Hematopoietic multipotent progenitor cell treated with erythropoietin and hydrocortisone succinate and interleukin-3 and kit ligand, for 6 days (in vitro differentiated cells): ENCODE measurements around the gene TUBB1.
A peak's percentile ranks its signal among the peaks of the same experiment; 100 is the strongest.
"Not testable (repeated sequence)": the region's sequence is repeated elsewhere in the genome, so short reads cannot be mapped to it uniquely, and the experiment has no call there.

Source experiments
- DNase-seq: peaks from one replicate; pipeline ENCODE4 v3.0.0-alpha.2; 2015

The TUBB1 gene

DNA sequence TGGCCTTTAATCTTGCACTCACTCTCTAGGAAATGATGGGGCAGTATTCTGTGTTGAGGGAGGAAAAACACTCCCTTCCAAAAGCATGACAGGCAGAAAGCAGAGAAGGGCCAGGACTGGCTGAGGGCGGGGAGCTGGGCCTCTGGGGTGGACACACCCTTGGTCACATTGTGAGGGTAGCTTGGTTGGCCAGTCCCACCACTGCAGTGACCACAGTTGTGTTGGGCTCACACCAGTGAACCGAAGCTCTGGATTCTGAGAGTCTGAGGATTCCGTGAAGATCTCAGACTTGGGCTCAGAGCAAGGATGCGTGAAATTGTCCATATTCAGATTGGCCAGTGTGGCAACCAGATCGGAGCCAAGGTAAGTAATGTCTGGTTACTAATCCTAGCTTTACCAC lies at the start of gene TUBB1:
Gene TUBB1 (plus strand): TSS at position 213 of the 400 bp plus-strand sequence. CDS start 94 bp downstream, at position 307.
- DNase-seq, result peak; percentile 53

DNA sequence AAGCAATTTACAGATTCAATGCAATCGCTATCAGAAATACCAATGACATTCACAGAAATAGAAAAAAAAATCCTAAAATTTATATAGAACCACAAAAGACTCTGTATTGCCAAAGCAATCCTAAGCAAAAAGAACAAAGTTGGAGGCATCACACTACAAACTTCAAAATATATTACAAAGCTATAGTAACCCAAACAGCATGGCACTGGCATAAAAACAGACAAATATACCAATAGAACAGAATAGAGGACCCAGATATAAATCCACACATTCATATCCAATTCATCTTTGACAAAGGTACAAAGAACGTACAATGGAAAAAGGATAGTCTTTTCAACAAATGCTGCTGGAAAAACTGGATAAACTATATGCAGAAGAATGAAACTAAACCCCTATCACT lies 49.8 kb upstream of the TUBB1 start:
- no peak for DNase-seq

DNA sequence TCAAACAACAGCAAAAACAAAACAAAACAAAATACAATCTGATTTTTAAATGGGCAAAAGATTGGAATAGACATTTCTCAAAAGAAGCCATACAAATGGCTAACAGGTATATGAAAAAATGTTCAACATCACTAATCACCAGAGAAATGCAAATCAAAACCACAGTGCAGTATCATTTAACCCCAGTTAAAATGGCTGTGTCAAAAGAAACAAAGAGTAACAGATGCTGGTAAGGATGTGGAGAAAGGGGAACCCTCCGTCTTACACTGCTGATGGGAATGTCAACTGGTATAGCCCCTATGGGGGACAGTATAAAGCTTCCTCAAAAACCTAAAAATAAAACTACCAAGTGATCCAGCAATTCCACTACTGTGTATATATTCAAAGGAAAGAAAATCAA lies 49.1 kb upstream of the TUBB1 start:
- DNase-seq, result no peak

DNA sequence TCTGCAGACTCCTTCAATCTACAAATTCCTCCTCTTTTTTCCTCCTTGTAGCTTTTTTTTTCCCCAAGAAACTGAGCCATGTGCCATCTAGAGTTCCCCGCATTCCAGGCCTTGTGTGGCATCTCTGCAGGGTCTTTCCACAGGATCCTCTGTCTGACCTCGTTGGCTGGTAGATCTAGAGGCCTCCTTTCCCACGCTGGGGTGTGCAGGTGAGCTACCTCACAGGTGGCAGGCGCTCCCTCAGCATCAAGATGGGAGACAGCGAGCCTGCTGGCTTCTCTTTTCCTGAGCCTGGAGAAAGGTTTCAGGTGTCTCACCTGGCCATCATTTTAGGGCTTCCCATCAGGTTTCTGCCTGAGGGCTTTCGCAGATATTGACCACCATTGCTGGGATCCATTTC lies 47.8 kb upstream of the TUBB1 start:
- DNase-seq, result no peak

DNA sequence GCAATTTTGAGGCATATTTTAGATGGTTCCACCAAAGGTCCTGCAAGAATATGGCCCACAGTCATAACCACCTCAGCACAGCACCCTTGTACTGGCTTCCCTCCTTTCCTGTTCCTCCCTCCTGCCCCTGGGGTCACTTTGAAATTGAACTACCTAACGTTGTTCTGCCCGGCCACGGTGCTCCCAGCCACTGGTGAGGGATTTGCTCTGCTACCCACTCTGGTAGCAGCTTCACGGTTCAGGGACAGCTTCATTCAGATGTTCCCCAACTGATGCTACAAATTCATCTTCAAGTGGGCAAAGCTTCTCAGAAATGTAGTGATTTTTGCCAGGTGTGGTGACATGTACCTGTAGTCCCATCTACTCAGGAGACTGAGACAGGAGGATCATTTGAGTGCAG lies 46.0 kb upstream of the TUBB1 start:
- no peak for DNase-seq

DNA sequence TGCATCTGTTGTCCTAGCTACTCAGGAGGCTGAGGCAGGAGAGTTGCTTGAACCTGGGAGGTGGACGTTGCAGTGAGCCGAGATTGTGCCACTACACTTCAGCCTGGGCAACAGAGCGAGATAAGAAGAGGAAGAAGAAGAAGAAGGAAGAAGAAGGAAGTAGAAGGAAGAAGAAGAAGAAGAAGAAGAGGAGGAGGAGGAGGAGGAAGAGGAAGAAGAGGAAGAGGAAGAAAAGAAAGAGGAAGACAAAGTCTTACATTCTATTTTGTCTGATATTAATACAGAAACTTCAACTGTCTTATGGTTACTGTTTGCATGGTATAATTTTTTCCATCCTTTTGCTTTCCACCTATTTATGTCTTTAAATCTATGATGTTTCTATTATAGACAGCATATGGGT lies 45.4 kb upstream of the TUBB1 start:
- no peak for DNase-seq

DNA sequence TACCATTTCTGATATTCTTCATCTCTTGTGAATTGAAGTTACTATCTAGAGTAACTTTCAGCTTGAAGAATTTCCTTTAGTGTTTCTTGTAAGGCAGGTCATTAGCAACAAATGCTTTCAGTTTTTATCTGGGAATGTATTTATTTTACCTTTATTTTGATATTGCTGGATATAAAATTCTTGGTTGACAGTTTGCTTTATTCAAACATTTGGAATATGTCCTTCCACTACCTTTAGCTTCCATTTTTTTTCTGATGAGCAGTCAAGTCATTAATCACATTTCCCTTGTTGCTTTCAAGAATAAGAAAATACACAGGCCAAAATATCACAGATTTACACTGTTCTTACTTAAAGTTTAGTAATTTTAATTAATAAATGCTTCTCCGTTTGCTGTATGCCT lies 43.9 kb upstream of the TUBB1 start:
- no peak for DNase-seq

DNA sequence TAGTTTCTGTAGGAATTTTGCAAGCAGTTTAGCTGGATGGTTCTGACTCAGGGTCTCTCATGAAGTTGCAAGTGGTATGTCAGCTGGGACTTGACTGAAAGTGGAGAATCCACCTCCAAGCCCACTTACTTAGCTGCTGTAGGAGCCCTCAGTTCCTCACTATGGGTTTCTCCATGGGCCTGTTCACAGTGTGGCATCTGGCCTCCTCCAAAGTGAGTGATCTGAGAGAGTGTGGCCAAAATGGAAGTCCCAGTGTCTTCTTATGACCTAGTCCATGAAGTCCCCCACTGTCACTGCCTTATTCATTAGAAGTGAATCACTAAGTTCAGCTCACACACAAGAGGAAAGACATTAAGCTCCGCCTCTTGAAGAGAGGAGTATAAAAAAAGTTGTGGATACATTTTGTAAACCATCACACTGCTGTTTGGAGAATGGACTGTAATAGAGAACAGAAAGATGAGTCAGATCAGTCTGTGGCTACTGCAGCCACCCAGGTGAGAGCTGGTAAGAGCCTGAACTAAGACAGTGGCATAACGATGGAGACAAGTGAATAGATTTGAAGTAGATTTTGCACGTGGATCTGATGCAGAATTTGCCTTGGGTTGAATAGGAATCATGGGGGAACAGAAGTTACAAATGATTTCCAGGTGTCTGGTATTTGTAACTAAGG lies 43.0 kb upstream of the TUBB1 start:
- no peak for DNase-seq

DNA sequence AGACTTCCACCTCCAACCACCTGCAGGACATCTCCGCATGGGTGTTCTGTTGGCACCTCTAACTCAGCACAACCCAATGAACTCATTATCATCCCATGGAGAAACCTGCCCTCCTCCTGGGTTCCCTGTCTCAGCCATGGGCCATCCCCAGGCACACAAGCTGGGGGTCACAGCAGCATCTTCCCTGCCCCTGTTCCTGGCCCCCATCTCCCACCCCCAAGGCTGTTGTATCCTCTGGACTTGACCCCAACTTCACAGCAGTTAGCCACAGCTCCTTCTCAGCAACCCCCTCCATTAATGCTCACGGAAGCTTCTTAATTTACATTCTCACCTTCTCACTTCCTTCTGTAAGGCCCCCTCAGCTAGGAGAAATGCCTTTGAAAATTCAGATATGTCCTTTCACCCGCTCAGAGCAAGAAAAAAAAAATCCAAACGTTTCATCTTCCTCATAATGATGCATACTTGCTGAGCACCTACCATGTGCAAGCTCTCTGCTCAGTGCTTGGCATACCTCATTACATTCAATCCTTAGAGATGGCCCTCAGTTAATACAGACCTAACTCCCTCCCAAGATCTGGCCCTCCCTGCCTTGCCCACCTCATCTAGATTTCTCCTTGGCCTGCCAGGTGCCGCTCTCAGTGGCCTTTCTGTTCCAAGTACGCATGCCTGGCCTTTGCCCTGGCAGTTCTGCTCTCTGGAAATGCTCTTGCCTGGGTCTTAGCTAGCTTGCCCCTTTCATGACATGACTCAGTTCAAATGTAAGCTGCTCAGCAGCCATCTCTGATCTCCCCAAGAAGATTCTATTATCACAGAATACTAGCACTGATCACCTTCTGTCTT lies 40.7 kb upstream of the TUBB1 start:
- DNase-seq, result no peak

DNA sequence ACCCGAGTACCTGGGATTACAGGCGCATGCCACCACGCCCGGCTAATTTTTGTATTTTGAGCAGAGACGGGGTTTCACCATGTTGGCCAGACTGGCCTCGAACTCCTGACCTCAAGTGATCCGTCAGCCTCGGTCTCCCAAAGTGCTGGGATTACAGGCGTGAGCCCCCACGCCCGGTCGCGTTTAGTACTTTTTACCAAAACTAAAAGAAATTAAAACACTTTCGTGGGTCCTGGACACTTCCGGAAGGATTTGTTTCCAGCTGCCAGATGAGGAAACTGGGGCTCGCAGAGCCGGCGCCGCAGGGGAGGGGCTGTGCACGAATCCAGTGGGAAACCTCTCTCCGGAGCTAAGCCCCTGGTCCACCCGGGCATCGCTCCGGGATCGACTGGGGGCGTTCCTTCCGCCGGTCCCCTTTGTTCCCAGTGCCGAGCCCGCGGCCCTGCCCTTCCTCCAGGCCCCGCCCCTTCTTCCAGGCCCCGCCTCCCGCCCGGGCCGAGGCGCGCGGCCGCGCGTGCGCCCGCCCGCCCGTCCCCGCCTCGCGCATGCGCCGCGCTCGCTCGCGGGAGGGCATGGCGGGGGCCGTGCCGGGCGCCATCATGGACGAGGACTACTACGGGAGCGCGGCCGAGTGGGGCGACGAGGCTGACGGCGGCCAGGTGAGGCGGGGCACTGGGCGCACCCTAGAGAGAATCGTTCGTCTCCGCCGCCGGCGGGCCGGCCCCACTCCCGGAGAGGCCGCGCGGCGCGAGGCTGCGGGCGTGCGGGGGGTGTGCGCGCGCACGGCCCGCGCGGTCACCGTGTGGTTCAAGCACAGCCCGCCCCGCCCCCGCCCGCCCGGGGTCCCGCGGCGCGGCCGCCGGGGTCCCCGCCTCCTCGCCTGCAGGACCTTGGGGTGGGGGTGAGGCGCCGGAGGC lies 38.3 kb upstream of the TUBB1 start, which contains the start of gene NELFCD:
Gene NELFCD (plus strand): TSS at position 546 of the 917 bp plus-strand sequence. CDS start 54 bp downstream, at position 600.
- peak; percentile 91 for DNase-seq

DNA sequence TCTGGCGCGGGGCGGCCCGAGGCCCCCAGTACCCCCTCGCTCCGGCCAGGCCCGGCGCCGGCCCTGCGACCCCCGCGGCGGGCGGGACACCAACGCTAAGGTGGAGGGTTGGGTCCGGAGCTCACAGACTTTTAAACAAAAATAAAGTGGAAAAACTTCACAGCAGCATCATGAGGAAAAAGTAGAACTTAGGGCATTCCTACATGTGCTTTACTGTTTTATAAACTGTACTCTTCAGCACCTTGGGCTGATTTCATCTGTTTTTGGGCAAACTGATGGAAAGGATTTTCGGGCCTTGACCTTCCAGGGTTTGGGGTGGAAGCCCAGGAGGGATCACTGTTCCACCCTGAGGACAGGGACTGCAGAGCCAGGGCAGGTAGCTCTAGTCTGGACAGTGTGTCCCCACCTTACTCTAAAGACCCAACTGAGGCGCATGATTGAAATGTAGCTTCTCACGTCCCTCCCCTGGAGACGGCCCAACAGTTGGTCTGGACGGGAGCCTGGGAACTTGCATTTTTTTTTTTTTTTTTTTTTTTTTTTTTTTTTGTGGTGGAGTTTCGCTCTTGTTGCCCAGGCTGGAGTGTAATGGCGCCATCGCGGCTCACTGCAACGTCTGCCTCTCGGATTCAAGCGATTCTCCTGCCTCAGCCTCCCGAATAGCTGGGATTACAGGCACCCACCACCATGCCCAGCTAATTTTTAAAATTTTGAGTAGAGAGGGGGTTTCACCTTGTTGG lies 37.4 kb upstream of the TUBB1 start:
- peak; percentile 59 for DNase-seq

DNA sequence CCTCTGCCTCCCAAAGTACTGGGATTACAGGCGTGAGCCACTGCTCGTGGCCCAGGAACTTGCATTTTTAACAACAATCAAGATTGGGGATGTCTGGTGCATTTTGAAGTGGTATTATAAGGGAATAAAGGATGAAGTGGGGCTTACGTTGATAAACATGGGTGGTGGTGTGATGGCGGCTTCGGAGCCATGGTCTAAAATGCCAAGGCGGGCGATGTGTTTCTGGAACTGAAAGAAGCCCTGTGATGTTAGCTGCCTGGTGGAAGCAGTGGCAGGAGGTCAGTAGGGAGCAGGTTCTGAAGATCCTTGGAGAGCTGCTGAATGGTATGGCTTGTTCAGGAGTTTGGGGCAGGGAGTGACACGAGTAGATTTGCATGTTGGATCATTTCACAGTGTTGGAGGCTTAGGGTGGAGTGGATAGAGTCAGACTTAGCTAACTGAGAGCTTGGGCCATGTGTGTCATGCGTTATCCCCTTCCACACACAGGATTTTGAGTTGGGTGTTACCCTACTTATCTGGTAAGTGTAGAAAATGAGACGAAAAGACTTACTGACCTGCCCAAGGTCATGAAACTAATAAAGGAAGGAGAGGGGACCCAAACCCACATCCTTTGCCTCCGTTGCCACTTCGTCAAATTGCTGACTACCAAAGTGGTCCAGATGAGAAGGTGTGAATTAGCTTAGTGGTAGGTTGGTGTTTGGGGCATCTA lies 36.7 kb upstream of the TUBB1 start:
- DNase-seq, result peak; percentile 86

DNA sequence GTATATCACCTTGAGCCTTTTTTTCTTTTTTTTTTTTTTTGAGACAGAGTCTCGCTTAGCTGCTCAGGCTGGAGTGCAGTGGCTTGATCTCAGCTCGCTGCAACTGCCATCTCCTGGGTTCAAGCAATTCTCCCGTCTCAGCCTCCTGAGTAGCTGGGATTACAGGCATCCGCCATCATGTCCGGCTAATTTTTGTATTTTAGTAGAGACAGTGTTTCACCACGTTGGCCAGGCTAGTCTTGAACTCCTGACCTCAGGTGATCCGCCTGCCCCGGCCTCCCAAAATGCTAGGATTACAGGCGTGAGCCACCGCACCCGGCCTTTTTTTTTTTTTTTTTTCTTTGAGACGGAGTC lies 36.1 kb upstream of the TUBB1 start:
- not testable (repeated sequence) for DNase-seq

DNA sequence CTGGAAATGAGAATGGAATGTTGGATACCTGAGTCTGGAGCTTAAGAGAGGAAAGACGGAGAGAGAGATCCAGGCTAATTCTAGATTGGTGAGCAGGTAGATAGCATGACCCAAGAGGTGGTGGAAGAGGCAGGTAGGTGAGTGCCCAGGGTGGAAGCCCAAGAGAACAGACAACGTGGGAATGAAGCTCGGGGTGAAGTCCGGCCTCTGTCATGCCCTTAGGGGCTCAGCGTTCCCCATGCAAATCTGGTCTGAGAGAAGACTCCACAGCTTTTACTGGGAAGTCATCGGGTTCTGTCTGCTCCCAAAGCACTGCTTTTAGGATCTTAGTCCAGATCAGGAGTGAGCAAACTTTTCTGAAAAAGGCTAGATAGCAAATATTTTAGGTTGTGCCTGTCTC lies 34.5 kb upstream of the TUBB1 start:
- no peak for DNase-seq

DNA sequence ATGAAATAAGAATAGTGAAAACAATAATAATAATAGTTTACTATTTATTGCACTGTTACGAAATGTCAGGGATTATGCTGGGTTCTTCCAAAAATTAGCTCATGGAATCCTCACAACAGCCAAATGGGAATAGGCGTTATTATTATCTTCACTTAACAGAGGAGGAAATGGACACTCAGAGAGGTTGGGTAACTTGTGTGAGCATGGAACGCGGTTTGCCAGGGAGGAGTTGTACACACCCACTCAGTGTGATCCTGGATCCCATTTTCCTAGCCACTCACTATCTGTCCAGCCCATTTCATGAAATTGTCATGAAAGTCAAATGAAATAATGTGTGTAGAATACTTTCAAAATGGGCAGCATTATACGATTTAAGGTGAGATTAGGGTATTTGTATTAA lies 33.6 kb upstream of the TUBB1 start:
- DNase-seq, result no peak

DNA sequence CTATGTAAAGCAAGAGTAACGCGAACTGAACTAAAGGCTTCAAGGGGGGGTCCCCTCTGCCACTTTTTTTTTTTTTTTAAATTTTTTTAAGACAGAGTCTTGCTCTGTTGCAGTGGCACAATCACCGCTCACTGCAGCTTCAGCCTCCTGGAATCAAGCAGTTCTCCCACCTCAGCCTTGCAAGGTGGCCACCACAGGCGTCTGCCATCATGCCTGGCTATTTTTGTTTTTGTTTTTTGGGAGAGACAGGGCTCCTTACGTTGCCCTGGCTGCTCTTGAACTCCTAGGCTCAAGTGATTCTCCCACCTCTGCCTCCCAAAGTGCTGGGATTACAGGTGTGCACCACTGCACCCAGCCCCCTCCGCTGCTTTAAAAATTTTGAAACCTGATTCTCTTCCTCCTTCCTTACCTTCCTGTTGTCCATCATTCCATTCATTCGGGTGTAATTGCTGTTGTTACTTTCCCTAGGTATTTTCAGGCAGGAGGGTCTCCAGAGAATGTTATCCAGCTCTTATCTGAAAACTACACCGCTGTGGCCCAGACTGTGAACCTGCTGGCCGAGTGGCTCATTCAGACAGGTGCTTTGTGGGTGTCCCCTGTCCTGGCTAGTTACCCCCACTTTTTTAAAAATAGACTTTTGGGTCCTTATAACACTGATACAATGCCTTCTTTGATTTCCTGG lies 32.8 kb upstream of the TUBB1 start:
- no peak for DNase-seq

DNA sequence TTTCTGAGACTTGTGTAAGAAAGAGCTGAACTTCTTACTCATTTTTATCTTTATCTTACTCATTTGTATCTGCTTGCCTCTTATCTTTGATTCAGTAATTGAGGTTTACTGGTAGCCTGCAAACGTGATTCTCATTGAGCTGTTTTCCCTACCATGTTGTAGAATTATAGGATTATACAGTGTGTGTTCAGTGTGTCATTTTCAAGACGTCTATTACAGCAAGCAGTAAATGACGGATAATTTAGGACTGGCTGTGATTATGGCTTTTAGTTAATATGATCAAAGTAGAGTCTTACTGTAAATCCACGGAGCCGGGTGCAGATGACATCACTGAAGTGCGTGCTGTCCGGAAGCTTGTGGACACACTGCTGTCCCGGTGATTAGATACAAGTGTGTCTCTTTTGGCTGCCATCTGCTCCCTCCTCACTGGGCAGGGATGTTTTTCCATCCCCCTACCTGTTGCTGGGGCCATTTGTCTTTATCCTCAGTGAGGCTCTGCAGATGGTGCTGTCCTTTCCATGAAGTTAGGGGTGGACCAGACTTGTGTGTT lies 32.2 kb upstream of the TUBB1 start:
- no peak for DNase-seq

DNA sequence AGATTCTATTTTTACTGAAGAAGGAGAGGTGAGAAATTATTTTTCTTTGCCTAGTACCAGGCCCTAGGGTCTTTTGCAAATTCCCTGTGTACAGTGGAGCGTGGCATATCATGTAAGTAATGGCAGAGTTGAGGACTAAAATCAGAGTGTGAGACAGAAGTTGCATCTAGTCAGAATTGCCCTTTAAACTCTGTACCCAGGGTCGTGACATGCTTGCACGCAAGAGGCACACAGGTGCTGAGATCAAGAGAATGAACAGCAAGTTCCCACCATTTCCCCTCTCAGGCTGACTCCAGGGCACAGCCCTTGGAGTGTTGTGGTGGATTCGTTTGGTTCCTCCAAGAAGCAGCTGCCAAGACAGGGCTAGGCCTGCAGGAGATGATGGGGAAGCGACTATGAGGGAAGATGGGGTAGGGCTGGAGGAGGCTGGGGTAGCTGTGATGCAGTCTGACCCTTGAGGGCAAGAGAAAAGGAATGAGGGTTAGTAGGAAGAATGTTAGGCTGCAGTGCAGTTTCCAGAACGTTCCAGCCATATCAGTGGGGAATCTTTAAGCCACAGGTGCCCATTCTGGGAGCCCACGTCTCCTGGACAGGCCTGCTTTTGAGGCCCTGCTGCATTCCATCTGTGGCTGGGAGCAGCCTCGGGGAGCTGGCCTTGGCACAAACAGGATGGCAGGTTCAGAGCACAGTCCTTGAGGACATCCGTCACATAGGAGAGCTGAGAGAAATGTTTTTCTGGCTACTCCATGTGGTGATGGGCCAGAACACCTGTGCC lies 31.3 kb upstream of the TUBB1 start:
- no peak for DNase-seq

DNA sequence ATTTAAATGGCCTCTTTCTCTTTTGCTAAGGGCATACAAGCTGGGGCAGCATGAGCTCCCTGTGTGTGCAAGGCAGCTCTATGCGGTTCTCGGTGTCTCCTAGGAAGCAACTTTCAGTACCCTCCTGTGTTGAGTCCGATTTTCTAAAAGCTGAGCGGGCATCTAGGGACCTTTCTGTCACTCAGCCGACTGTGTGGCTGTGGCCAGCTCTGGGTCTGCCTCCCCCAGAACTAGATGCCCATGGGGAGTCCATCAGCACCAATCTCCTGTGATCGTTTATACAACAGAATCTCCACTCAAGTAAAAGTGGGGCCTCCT lies 30.7 kb upstream of the TUBB1 start:
- no peak for DNase-seq

DNA sequence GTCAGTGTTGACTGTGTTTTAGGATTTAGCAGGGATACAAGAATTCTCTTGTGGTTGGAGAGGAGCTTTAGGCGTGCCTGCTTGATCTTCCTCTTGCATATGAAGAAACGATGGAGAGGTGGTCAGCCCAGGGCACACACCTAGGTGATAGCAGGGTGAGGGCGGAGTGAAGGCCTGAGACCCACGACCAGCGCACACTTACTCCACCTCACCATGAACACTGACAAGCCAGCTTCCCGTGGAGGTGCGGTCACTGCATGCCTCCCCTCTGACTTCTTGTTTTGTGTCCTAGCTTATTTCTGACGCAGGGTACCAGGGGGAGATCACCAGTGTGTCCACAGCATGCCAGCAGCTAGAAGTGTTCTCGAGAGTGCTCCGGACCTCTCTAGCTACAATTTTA lies 30.0 kb upstream of the TUBB1 start:
- DNase-seq, result no peak
